Stimulated activated CD4-positive, alpha-beta T cell treated with anti-CD3 and anti-CD28 coated beads, Interleukin-4, amount 100 ng/mL, for 4 hours (primary cell): Measurements from ENCODE around the gene CX3CR1.
"Not testable (repeated sequence)": the region's sequence is repeated elsewhere in the genome, so short reads cannot be mapped to it uniquely, and the experiment has no call there.

Source experiments
- DNase-seq, 2 experiments: peaks; one replicate each; pipeline ENCODE4 v3.0.0-alpha.2; 2020

Gene CX3CR1, protein sequence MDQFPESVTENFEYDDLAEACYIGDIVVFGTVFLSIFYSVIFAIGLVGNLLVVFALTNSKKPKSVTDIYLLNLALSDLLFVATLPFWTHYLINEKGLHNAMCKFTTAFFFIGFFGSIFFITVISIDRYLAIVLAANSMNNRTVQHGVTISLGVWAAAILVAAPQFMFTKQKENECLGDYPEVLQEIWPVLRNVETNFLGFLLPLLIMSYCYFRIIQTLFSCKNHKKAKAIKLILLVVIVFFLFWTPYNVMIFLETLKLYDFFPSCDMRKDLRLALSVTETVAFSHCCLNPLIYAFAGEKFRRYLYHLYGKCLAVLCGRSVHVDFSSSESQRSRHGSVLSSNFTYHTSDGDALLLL

DNA sequence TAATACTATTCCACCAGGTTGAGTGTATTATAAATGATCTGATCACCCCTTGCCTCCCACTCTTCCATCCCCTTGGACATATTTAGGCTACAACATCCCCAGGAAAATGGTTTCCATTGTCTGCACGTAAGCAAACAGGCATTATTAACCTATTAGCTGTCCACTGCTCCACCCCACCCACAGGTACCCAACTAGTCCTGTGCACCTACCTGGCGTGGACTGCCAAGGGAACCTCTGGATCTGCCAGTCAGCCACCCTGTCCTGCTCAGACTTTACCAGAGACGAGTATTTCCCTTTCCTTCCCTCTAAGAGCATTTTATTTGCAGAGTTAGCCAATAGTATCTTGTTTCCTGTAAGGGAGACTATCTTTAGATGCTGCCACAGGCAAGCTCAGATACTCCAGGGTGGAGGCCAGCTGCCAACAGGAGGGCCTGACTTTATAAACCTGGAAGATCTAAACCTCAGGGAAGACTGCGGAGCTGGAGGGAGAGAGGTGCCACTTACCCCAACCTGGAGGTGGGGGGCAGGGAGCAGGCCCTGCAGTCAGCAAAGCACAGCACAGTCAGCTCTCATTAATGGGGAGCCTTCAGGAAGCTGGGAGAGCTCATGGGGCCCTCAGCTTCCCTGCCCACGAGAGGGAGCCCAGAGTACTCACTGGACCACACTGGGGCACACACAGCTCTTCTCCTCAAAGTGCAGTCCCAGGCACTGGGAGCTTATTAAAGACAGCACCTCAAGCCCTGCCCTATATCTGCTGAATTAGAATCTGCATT, at the start of gene CX3CR1:
TSS of gene CX3CR1 (minus strand) at position 292 of the 773 bp plus-strand sequence. CDS start 13,527 bp downstream, outside the sequence.
- no peak for DNase-seq

DNA sequence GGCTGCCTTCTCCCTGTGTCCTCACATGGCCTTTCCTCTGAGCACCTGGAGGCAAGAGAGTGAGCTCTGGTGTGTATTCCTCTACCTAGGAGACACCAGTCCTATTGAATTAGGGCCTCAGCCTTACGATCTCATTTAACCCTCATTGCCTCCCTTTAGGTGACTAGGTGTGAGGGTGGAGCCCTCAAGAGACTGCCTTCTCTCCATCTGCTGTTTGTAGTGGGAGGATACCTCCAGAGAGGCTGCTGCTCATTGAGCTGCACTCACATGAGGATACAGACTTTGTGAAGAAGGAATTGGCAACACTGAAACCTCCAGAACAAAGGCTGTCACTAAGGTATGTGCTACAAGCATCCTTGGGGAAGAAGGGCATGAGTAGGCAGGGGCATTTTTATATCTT, 49.7 kb upstream of the CX3CR1 start, which contains the start of gene CCR8:
TSS of gene CCR8 (plus strand) at position 217 of the 400 bp plus-strand sequence. CDS start 2,623 bp downstream, outside the sequence.
- DNase-seq = no peak

DNA sequence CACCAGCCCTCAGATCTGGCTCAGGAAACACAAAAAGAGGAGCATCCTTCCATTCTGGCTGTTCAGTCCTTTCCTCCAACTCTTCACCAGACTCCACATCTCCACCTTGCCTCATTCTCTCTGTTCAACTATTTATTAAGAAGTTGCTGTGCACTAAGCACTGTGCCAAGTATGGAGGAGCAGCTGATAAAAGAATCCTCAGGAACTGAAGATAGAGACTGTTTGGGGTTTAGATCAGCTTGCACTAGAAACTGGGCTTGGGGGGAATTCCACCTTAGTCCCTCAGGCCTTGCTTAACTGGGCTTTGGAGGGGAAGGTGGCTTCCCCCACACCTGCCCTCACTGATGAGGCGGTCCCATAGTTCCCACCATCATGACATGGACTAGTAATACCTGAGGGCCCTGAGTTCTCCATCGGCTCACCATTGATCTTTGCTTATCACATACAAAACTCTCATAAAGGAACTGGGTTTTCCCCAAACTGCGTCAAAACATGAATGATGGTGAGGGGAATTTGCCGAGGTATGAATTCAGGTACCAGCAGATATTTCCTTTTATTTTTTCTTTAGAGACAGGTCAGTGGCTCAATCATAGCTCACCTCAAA, 48.0 kb upstream of the CX3CR1 start:
- DNase-seq = no peak

DNA sequence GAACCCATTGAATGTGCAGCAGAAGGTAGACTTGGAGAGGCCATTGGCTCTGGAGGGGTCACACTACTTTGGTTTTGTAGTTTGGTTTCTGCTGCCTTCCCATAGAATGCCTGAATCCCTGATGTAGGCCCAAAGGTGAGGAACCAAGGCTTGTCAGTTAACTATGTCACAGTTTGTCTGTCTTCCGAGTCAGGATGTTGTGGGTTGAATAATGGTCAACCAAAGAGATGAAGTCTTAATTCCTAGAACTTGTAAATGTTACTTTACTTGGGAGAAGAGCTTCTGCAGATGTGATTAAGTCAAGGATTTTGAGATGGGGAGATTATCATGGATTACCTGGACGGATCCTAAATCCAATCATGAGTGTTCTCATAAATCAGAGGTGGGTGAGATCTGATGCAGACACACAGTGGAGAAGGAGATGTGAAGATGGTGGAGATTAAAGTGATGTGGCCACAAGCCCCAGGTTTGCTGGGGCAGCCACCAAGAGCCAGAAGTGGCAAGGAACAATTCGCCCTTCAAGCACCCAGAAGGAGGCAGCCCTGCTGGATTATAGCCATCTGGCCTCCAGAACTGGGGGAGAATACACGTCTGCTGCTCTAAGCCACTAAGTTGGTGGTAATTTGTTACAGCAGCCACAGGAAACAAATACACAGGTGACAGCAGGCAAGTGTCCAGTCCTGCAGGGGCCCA, 47.4 kb upstream of the CX3CR1 start:
- no peak for DNase-seq

DNA sequence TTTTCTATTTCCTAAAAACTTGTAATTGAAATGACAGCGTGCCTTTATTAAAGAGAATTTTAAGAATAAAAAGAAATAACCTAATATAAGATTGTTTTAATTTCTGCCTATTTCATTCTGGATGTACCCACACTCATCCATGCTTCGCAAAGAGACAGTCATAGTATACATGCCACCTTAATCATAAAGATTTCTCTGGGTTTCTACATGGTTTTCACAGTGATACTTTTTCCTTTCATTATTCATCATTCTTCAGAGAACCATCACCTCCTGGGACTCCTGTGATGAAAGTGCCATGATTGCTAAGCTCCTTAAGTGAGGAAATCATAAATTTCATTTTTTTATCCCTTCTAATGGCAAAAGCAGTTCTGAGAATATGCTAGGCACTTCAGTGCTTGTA, 45.4 kb upstream of the CX3CR1 start:
- no peak for DNase-seq

DNA sequence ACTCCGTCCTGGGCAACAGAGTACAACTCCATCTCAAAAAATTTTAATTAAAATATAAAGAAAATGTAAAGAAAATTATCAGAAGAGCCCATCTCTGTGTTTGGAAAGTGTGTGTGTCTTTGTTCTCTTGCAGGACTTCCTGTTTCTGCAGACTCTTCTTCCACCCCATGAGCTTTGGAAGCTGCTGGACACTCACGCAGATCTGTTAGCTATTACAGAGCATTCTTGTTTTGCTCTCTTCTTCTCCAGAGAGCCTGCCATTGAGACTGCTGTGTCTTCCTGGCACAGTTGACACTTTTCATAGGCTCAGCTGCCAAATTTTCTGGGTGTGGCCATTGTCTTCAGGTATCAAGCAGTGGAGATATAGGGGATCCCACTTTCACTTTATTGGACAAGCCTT, 43.7 kb upstream of the CX3CR1 start:
- DNase-seq = no peak

DNA sequence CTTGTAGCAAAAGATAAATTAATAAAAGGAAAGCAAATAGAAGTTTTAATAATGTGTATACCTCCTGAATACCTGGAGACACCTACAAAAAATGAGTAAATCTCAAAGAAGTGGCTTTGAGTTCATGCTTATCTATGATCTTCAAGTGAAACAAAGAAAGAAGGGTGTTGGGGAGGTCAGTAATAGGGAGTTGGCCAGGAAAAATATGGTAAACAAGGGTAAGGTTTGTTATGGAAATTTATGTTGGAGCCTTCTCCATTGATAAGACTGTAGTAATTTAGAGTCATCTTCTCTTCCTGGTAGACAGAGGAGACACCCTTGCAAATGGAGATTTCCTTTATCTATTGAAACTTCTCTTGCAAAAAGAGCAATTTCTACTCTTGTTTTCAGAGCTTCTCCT, 43.1 kb upstream of the CX3CR1 start:
- DNase-seq = no peak

DNA sequence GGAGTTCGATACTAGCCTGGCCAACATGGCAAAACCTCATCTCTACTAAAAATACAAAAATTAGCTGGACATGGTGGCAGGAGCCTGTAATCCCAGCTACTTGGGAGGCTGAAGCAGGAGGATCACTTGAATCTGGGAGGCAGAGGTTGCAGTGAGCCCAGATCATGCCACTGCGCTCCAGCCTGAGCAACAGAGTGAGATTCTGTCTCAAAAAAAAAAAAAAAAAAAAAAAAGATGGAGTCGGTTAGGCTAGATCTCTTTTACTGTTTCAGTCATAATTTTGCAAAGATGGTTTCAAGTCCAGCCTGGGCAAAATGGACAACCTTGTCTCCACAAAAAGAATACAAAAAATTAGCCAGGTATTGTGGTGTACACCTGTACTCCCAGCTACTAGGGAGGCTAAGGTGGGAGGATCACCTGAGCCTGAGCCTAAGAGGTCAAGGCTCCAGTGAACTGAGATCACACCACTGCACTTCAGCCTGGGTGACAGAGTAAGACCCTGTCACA, 42.4 kb upstream of the CX3CR1 start:
- not testable (repeated sequence) for DNase-seq

DNA sequence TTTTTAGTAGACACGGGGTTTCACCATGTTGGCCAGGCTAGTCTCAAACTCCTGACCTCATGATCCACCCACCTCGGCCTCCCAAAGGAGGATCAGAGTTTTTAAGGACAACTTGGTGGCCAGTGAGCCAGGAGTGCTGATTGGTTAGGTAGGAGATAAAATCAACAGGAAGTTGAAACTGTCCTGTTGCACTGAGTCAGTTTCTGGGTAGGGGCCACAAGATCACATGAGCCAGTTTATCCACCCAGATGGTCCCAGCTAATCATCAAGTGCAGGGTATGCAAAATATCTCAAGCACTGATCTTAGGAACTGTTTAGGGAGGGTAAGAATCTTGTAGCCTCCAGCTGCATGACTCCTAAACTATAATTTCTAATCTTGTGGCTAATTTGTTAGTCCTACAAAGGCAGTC, 41.7 kb upstream of the CX3CR1 start:
- not testable (repeated sequence) for DNase-seq

DNA sequence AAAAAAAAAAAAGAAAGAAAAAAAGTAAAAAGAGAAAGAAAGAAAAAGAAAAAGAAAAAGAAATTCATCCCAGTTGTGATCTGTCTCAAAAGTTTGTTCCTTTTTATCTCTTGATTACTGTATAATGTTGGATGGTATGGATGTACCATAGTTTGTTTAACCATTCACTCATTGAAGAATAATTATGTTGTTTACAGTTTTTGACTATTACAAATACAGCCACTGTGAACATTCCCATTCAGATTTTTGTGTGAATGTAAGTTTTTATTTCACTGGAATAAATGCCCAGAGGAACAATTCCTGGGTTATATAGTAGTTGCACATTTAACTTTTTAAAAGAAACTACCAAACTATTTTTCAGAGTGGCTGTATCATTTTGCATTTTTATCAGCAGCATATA, 39.4 kb upstream of the CX3CR1 start:
- no peak for DNase-seq

DNA sequence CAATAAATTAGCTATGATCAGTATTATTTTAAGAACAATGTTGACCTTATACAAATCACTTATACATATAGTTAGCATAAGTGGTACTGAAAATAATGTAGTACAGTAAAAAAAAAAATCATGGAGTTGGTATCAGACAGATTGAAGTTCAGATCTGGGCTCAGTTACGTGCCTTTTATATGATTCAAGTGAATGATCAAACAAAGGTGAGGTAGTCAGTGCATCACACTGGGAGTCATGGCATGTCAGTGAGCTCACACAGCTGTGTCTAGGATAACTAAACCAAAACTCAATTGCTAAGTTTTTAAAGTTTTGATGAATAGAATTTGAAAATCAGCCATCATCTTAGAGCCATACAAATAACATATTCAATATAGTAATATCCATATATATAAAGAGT, 38.5 kb upstream of the CX3CR1 start:
- DNase-seq = no peak

DNA sequence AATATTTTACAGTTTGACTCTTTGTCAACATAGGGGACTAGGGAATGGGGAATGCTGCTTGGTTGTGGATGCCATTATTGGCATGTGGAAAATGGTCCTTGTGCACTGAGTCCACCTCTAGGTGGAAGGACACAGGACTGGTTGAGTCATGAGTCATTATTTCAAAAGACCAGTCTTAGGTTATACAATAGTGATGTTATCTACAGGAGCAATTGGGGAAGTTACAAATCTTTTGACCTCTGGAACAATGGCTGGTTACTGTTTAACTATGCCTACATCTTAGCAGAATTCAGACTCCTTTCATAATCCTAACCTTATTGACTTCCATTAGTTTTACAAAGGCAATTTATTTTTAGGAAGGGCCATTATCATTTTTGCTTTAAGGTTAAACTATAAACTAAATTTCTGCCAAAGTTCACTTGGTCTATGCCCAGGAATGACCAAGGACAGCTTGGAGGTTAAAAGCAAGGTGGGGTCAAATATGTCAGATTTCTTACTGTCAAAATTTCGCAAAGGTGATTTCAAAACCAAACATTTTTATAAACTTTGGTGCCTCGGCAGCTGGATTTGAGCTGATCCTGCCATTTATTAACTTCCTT, 37.8 kb upstream of the CX3CR1 start:
- no peak for DNase-seq

DNA sequence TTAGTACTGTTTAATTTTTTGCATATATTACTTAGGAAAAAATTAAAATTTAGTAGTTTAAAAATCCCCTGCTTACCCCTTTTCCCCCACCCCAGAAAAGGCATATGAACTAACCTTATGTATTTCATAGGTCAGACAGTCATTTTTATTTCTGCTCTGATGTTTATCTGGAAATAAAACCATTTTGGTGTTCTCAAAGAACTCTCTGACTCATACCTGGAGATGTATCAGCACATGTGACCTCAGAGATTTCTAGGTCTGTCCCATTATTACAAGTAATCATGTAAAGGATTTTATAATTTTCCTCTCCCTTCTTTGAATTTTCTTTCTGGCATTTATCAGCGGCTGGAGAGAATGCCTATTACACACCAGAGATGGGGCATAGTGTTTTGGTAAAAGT, 35.6 kb upstream of the CX3CR1 start:
- no peak for DNase-seq

DNA sequence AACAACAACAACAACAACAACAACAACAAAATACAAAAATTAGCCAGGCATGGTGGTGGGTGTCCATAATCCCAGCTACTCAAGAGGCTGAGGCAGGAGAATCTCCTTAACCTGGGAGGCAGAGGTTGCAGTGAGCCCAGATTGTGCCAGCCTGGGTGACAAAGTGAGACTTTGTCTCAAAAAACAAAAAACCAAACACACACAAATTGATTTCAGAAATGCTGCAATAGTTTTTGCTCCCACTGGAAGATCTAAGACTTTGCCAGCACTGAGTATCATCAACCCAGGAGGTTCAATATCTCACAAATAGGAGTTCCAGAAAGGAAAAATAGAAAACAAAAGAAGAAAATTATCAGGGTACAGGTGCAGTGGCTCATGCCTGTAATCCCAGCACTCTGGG, 33.5 kb upstream of the CX3CR1 start:
- DNase-seq = no peak

DNA sequence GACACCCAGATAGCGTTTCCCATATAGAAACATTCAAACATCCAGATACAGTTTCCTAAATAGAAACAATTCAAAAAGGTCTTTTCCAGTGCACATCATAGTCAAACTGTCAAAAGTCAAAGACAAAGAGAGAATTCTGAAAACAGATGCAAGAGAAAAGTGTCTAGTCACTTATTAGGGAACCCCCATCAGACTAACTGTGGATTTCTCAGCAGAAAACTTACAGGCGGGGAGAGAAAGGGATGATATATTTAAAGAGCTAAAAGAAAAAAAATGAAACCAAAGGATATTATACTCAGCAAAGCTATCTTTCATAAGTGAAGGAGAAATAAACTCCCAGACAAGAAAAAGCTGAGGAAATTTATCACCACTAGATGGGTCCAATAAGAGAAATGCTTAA, 22.3 kb upstream of the CX3CR1 start:
- DNase-seq = no peak

DNA sequence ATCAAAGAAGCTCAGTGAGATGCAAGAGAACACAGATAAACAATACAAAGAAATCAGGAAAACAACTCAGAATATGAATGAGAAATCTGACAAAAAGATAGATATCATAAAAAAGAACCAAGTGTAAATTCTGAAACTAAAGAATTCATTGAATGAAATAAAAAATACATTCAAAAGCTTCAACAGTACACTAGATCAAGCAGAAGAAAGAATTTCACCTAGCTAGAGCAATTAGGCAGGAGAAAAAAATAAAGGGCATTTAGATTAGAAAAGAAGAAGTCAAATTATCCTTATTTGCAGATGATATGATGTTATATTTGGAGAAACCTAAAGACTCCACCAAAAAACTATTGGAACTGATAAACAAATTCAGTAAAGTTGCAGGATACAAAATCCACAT, 19.4 kb upstream of the CX3CR1 start:
- no peak for DNase-seq

DNA sequence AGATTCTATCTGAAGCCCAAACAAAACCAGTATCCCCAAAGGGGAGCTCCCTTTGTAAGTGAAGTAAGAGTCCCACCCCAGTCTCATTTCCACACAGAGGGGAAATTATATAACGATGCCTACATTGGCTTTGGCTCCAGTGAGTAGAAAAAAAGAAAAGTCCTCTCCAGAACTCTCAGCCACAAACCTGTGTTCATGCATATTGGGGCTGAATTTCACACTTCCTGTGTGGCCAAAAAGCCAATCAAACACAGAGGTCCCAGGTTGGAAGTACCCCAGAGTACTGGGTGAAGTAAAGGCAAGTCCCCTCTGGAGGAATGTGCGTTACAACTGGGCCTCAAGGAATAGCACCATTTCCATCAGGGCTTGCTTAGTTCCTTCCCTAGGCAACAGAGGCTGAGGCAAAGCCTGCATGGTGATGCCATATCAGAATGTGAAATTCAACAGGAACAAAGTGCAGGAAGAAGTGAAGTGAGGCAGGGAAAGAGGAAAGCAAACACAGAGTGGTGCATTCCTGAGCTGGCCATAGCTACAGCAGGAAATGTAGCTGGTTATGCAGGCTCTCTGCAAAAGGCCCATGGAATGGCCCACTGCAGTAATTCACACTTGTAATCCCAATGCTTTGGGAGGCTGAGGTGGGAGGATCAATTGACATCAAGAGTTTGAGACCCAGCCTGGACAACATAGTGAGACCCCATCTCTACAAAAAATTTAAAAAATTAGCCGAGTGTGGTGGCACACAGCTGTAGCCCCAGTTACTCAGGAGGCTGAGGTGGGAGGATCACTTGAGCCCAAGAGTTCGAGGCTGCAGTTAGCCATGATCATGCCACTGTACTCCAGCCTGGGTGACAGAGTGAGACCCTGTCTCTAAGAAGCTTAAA, 16.6 kb upstream of the CX3CR1 start:
- no peak for DNase-seq

DNA sequence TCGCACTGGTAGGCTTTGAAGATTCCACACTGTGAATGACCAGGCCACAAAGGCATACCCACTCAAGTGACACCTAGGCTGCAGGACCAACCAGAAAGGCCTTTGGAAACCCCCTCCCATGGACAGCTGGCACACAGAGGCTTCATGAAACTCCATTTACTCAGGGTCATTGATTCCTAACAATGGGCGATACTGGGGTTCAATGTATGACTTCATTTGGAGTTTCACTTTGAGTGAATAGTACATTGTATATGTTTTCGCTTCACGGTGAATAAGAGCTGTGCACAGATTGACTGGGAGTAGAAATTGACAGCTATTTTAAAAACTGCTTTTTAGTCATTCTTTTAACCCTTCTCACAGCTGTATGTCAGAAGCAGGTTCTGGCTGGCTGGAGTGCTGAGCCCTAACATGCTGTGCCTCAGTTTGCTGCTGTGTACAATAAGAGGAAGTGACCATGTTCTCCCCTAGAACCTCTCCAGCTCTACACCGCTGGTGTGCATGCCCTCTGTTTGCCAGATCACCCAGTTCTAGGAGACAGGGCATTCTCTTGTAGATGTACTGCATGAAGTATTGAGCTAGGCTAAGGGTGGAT, 15.4 kb upstream of the CX3CR1 start:
- no peak for DNase-seq

DNA sequence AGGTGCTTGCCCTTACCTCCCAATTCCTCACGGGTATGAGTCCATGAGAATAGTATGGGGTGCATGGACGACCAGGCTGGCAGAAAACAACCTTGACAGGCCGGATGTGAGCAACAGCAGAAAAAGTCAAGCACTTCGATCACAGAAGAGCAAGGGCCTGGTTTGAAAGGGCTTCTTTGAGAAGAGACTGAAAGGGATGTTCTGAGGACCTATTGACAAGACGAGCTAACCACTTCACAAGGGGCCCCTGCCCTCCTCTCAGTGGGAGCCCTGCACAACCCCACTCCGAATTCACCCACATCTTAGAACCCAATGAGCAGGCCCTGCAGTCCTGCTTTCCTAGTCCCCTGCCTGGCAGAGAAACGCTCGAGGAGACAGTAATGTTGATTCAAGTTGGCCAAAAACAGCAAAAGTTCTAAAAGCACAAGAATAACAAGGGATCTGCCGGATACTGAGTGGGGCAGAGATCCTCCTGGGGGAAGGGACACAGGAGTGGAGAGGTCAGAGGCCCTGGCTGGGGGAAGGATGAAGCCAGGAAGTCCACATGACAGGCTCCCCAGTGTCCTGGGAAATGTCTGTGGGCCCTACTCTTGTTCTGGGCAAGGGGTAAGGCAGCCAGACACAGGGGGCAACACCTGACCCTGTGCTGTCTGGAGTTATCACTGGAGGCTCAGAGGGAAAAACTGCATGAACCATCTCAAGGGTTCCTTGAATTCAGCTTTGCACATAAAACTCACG, 14.8 kb upstream of the CX3CR1 start:
- no peak for DNase-seq

DNA sequence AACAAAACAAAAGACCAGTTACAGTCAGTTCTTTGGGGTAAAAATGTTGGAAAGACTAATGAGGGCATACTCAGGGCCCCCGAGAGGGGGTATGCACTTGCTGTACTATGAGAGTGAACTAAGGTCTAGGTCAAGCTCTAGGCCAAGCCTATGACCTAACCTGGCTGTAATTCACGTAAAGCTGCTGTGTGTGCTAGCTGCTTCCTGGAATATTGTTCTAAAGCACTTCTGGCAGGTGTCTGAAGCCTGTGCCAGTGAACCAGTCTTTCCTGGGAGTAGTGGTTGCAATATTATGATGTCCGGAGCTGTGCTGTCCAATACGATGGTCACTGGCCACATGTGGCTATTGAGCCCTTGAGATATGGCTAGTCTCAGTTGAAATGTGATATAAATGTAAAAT, 13.1 kb upstream of the CX3CR1 start:
- DNase-seq = no peak
